Retinal pigment epithelial cell (primary cell): ENCODE results near the gene TUBB1.

Experiments
- DNase-seq: peaks from one replicate; pipeline ENCODE4 v3.0.0-alpha.2; 2010; ENCODE audit warnings: low read depth
- H3K4me3 ChIP-seq: 2 replicates; pipeline ENCODE4 v1.5.1; 2011; ENCODE audit warnings: mild to moderate bottlenecking, low read length, control low read depth, moderate library complexity
- CTCF ChIP-seq: conservative IDR thresholded peaks from 2 replicates; pipeline ENCODE4 v1.5.1; 2011; ENCODE audit warnings: low read depth, low read length, control low read depth, inconsistent platforms

The TUBB1 gene

GRCh38 chr20:58984691-58985090 is 34.5 kb upstream of the TUBB1 start:
- H3K4me3 ChIP-seq, result no peak overlapping the region
- no peak for DNase-seq
- TF ChIP-seq CTCF, result no peak

GRCh38 chr20:58985656-58986055 is 33.6 kb upstream of the TUBB1 start:
- TF ChIP-seq CTCF, result no peak
- no peak for DNase-seq
- no peak overlapping the region for H3K4me3 ChIP-seq

GRCh38 chr20:58986286-58986967 is 32.8 kb upstream of the TUBB1 start:
- TF ChIP-seq CTCF, result no peak
- no peak overlapping the region for H3K4me3 ChIP-seq
- no peak for DNase-seq

GRCh38 chr20:58986968-58987517 is 32.2 kb upstream of the TUBB1 start:
- no peak for DNase-seq
- no peak overlapping the region for H3K4me3 ChIP-seq
- TF ChIP-seq CTCF, result no peak

GRCh38 chr20:58987790-58988564 is 31.3 kb upstream of the TUBB1 start:
- no peak for DNase-seq
- no peak overlapping the region for H3K4me3 ChIP-seq
- TF ChIP-seq CTCF, result no peak

GRCh38 chr20:58988565-58988882 is 30.7 kb upstream of the TUBB1 start:
- H3K4me3 ChIP-seq, result no peak overlapping the region
- DNase-seq, result no peak
- TF ChIP-seq CTCF, result no peak

GRCh38 chr20:58989196-58989595 is 30.0 kb upstream of the TUBB1 start:
- no peak for TF ChIP-seq CTCF
- no peak for DNase-seq
- H3K4me3 ChIP-seq, result no peak overlapping the region
